SU-DHL-6 (cell line): Measurements from ENCODE around the gene CBFA2T2.
"Not testable (repeated sequence)": the region's sequence is repeated elsewhere in the genome, so short reads cannot be mapped to it uniquely, and the experiment has no call there.

Source experiments
- H2AFZ ChIP-seq: fragments of 200-600 bp; sonication (generic); 2 replicates; pipeline ENCODE4 v1.6.1; 2014; ENCODE audit warnings: low read depth, mild to moderate bottlenecking, moderate library complexity, mixed read lengths, antibody characterized with exemption, low read length; ENCODE audit not compliant: severe bottlenecking
- H3F3A ChIP-seq: fragments of 200-600 bp; shearing (Covaris generic); 2 replicates; pipeline ENCODE4 v1.6.0; 2016; ENCODE audit warnings: antibody characterized with exemption, mild to moderate bottlenecking; ENCODE audit not compliant: insufficient read depth
- H3K27ac ChIP-seq: fragments of 200-600 bp; sonication (generic); 2 replicates; pipeline ENCODE4 v1.5.1; 2016; ENCODE audit warnings: low read depth, mild to moderate bottlenecking, low read length, moderate library complexity, mixed read lengths
- H3K27me3 ChIP-seq: fragments of 200-600 bp; sonication (generic), shearing (Covaris generic); 2 replicates; pipeline ENCODE4 v1.6.0; 2014; ENCODE audit warnings: mild to moderate bottlenecking, low read length
- H3K36me3 ChIP-seq: fragments of 200-600 bp; sonication (generic); 2 replicates; pipeline ENCODE4 v1.6.1; 2014; ENCODE audit warnings: mild to moderate bottlenecking, low read length, mixed read lengths
- H3K4me2 ChIP-seq: fragments of 300-600, 200-600 bp; shearing (Covaris generic), sonication (generic); 2 replicates; pipeline ENCODE4 v1.6.0; 2014; ENCODE audit warnings: low read length, low read depth, mild to moderate bottlenecking; ENCODE audit not compliant: poor library complexity, severe bottlenecking
- H3K4me3 ChIP-seq: fragments of 200-600 bp; sonication (generic); 2 replicates; pipeline ENCODE4 v1.5.1; 2014; ENCODE audit warnings: antibody characterized with exemption, low read length, mild to moderate bottlenecking, mixed read lengths; ENCODE audit not compliant: insufficient read depth, poor library complexity, severe bottlenecking
- H3K79me2 ChIP-seq: fragments of 200-600 bp; sonication (generic); 2 replicates; pipeline ENCODE4 v1.6.1; 2014; ENCODE audit warnings: mild to moderate bottlenecking, low read length, moderate library complexity; ENCODE audit not compliant: insufficient read depth
- H3K9ac ChIP-seq: fragments of 200-600 bp; sonication (generic); 2 replicates; pipeline ENCODE4 v1.7.0; 2014; ENCODE audit warnings: mild to moderate bottlenecking, low read length
- H3K9me2 ChIP-seq: fragments of 200-600 bp; sonication (generic); replicated peaks from 2 replicates; pipeline ENCODE4 v1.6.1; 2014; ENCODE audit warnings: low read length; ENCODE audit not compliant: insufficient read depth
- H3K9me3 ChIP-seq: fragments of 200-600 bp; sonication (generic); 2 replicates; pipeline ENCODE4 v1.6.1; 2014; ENCODE audit warnings: low read length, mixed read lengths; ENCODE audit not compliant: insufficient read depth
- H4K20me1 ChIP-seq: fragments of 200-600 bp; sonication (generic); 2 replicates; pipeline ENCODE4 v1.6.1; 2014; ENCODE audit warnings: low read depth, mild to moderate bottlenecking, antibody characterized with exemption, low read length, moderate library complexity, mixed read lengths
- EZH2phosphoT487 ChIP-seq: fragments of 200-600 bp; sonication (generic), shearing (Covaris generic); conservative IDR thresholded peaks from 2 replicates; pipeline ENCODE4 v1.6.1; 2018; ENCODE audit warnings: mild to moderate bottlenecking, antibody characterized with exemption, low read length, moderate library complexity, mixed read lengths
- TF ChIP-seq, protein P1 (sequence below): fragments of 200-600 bp; sonication (generic); IDR thresholded peaks from one replicate; pipeline ENCODE4 v1.5.1; 2017; ENCODE audit warnings: antibody characterized with exemption, mild to moderate bottlenecking, low read length, moderate library complexity; ENCODE audit not compliant: insufficient read depth, poor library complexity, severe bottlenecking

Gene CBFA2T2

DNA sequence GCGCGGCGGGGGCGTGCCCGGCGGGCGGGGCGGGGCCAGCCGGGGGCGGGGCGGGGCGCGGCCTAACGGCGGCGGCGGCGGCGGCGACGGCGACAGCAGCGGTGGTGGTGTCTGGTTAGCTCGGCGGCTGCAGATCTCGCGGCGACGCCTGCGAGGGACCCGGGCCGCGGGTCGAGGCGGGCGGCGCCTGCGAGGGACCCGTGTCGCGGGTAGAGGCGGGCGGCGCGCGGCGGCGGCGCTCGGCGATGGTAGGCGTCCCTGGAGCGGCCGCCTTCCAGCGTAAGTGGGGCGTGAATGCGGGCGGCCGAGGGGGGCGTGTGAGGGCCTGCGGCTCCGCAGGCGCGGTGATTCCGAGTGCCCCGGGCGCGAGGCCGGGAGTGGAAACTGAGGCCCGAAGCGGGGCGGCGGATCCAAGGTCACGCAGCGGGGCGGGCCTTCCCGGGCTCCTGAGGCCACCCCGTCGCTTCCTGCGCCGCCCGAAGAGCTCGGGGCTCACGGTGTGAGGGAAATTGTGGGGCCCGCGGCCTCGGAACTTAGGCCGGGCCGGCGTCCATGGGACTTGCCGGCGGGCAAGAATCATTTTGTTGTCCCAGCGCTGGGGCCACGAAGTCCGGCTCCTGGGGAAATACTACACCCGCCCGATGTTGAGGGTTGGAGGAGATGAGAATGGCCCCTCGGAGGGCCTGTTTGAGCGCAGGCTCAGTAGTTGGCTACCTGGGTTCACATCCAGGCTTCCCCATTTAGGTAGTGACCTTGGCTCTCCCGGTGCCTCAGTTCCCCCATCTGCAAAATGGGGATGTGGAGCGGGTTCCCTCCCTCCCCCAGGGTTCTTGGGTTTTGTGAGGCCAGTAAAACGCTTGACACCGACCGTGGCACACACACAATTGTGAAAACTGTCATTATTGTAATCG, at the start of gene CBFA2T2:
Gene CBFA2T2, plus strand, starts transcription at position 74 of the 911 bp plus-strand sequence. Its CDS starts 172 bp downstream, at position 246.
- TF ChIP-seq, protein P1, sequence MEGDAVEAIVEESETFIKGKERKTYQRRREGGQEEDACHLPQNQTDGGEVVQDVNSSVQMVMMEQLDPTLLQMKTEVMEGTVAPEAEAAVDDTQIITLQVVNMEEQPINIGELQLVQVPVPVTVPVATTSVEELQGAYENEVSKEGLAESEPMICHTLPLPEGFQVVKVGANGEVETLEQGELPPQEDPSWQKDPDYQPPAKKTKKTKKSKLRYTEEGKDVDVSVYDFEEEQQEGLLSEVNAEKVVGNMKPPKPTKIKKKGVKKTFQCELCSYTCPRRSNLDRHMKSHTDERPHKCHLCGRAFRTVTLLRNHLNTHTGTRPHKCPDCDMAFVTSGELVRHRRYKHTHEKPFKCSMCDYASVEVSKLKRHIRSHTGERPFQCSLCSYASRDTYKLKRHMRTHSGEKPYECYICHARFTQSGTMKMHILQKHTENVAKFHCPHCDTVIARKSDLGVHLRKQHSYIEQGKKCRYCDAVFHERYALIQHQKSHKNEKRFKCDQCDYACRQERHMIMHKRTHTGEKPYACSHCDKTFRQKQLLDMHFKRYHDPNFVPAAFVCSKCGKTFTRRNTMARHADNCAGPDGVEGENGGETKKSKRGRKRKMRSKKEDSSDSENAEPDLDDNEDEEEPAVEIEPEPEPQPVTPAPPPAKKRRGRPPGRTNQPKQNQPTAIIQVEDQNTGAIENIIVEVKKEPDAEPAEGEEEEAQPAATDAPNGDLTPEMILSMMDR = no peak
- TF ChIP-seq EZH2phosphoT487 = no peak
- Histone ChIP-seq H3K9ac (peak within 1 kb of the TSS; percentile 74), H4K20me1 (no peaks in the 10 kb centered on the region), H3K4me3 (peak within 1 kb of the TSS; percentile 80), H3K9me3 (no peaks in the 10 kb centered on the region), H3K27me3 (no peaks in the 10 kb centered on the region), H3K27ac (peak within 1 kb of the TSS; percentile 41), H3F3A (0 out of 2 replicates have a peak, but pooled peaks cover 3% of the 10 kb centered on the region), H3K36me3 (no peaks in the 10 kb centered on the region), H2AFZ (peak within 1 kb of the TSS; percentile 95), H3K9me2 (no peaks in the 10 kb centered on the region), H3K79me2 (no peaks in the 10 kb centered on the region; the same call in 1 of the 2 replicates), H3K4me2 (peak within 1 kb of the TSS; percentile 91)

DNA sequence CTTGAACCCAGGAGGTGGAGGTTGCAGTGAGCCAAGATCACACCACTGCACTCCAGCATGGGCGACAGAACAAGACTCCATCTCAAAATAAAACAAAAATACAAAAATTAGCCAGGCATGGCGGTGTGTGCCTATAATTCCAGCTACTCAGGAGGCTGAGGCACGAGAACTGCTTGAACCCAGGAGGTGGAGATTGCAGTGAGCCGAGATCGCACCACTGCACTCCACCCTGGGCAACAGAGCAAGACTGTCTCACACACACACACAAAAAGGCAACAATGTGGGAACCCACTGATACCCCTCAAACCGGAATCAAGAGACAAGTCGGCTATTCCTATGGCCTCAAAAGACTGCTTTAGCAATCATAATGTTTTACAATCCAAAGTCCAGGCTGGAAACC, 49.3 kb upstream of the CBFA2T2 start:
- H3K4me2 ChIP-seq, H2AFZ ChIP-seq, H3K27ac ChIP-seq, H3K4me3 ChIP-seq, H3K9me3 ChIP-seq, H3K9ac ChIP-seq, H4K20me1 ChIP-seq, H3K9me2 ChIP-seq, H3K36me3 ChIP-seq, H3K79me2 ChIP-seq, H3K27me3 ChIP-seq: not testable (repeated sequence)
- peaks cover 14% of the 10 kb centered on the region; the same call in 1 of the 2 replicates for H3F3A ChIP-seq

DNA sequence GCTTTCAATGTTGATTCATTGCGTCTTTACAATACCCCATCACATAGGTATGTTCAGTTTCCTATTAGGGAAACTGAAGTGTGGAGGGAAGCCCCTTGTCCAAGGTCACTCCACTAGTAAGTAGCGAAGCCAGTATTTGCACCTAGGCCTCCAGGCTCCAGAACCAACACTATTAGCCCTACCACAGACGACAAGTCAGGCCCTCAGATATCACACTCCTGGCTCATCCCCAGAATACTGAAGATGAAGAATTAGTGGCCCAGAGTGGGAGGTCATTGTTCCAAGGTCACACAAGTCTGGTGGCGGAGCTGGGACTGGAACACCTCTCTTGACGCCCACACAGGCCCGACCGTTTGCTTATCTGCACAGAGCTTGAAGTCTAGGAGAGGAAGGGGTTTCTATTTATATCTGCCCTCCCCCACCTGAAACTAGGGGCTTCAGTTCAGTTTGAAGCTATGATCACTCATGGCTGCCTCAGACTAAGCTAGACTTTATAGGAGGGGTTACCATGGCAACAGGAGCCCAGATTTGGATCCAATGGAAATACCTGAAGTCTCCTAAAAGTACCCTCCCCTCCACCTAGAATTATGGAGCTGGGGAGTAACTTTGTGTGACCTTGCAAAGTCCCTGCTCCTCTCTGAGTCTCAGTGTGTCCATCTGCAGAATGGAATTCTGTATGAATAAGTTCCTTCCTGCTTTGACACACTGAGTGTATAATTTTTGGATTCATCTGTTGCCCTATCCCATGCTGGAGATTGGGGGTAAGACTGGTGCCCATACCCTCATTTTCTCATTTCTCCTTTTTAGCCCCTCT, 48.5 kb upstream of the CBFA2T2 start:
- Histone ChIP-seq H3K36me3 (no peaks in the 10 kb centered on the region), H3F3A (peaks cover 14% of the 10 kb centered on the region; the same call in 1 of the 2 replicates), H3K79me2 (no peaks in the 10 kb centered on the region), H3K9ac (no peak overlapping the region), H3K4me2 (no peak overlapping the region), H2AFZ (no peak overlapping the region), H3K4me3 (no peak overlapping the region), H3K27me3 (no peaks in the 10 kb centered on the region), H3K27ac (no peak overlapping the region), H3K9me2 (no peaks in the 10 kb centered on the region), H4K20me1 (no peaks in the 10 kb centered on the region), H3K9me3 (no peaks in the 10 kb centered on the region)
- no peak for TF ChIP-seq EZH2phosphoT487
- TF ChIP-seq, protein P1 = no peak
